Stimulated activated naive CD4-positive, alpha-beta T cell (primary cell): ENCODE results near the gene NACA.
"Not testable (repeated sequence)": the region's sequence is repeated elsewhere in the genome, so short reads cannot be mapped to it uniquely, and the experiment has no call there.

Experiments used
- DNase-seq, 6 experiments: peaks; one replicate each; lab custom pipeline; 2025; lab: John Stamatoyannopoulos, UW

Gene NACA

DNA sequence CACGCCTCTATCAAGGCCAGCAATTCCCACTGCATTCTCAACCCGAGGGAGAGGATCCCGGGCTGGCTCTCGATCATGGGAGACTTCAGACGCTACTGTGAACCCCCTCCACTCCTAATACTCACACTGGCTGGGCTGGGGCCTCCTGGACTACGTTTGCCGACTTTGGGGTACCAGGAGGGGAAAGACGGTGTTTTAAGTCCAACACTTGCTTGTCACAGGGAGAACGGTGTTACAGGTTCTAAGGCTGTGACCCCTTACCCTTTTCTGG is 463 bp downstream of the NACA start:
- peak in 1 of 6 experiments; percentile 52 for DNase-seq

DNA sequence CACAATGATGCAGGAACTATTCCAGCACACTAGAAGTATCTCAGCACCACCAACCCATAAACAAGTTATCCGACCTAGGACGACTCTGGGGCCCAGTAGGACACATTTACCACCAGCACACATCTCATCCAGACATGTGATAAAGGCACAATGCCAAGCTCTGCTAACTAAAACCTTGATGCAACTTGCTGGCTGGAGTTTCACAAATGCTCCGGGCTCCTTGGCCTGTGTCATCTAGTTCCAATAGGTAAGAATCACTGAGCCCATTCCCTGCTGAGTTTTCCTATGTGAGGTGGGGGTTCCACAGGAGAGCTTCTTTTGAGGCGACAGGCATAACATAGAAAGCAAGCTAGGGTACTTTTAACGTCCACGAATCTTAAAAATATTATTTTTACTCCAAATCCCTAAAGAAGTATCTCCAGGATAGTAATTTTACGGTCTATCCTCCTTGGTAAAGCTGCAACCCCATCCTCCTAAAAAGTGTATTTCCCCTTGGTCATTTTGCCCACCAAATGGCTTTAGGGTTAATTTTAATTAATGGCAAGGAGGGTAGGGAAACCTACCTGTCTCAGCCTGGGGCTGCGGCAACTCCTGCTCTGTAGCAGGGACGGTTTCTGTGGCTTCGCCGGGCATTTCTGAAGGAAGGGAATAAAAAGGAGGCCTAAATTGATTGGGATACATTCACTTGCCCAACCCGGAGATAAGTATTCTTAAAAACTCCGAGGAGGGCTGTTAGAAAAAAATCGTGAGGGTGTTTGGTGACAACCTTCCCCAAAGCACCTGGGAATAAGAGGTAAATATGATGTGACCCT is 1.0 kb downstream of the NACA start:
- DNase-seq = no peak

DNA sequence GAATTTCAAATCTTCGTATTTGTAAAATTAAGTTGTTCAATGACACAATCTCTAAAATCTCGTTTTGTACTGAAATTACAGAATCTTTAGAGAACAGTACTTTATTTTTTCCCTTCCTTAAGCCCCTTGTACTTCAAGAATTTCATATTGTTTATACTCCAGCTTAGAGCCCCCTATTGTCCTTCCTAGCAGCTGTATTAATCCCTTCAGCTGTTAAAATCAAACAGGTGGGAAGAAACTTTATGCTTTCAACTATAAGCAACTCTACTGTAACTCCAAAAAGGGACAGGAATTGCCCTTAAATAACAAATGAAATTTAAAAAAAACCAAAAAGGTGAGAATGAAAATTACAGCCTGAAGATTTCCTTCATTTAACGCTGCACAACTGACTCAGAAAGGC is 1.7 kb downstream of the NACA start:
- DNase-seq = no peak

DNA sequence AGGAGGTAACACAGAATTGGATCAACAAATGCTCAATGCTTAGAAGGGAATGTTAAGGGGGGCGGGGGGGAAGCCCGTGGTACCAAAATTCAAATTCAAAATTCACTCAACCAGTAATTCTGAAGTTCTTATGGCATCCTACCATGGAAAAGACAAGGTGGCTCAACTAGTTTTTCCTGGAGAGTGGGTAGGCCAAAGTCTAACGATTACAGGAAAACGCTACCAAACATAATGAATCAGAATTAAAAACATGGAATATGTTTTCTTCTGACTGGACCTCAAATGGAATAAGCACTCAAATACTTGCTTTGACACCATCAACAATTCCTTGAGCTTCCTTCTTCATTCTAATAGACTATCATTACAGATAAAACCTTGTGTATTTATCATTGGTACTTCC is 2.3 kb downstream of the NACA start:
- DNase-seq = no peak

DNA sequence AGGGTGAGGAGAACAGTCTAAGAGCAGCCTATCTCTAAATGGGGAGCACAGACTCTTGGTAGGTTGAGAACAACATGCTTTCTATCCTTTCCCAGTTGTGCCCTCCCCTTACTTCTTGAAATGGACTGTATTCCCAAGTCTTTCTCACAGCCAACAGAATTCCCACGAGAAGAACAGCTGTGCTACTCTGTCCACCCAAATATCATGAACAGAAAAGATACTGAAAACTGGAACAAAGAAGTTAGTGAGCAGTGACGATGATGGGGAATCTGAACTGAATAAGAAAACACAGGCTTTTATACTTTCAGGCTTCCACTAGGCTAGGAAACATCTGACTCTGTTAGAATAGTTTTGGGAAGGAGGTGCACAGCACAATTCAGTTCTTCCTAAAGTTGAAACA is 3.4 kb downstream of the NACA start:
- no peak for DNase-seq

DNA sequence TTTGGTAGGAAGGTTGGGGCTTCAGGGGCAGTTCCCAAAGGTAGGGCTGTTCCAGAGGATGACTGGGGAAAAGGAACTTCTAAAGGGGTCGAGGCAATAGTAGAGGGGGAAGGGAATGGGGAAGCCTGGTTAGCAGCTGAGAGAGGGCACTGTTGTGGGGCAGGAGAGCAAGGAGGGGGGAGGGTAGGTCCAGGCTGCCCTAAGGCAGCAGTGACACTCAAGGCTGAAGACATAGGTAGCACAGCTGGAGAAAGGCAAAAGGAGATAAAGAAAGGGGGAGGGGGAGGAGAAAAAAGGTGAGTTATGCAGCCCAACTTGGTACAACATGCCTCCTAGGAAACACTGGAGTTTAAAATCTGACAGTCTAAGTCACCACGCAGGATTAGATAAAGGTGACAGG is 3.9 kb downstream of the NACA start:
- DNase-seq = no peak

DNA sequence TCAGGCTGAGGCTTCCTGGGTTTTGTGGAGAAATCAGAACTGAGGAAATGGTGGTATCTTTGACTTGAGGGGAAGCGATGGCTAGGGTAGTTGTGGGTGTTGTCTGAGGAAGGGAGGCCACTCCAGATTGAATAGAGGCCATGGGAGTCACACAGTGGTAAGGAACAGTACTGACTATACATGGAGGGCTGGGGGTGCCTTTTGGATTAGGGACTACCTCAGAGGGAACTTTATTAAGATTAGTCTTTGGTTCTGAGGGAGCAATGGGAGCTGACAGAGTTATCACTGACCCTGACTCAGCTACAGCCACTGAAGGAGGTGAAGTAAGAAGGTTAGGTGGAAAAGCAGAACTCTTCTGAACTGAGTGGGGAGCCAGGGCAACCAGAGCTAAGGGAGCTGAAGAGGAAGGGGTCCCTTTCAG is 4.4 kb downstream of the NACA start:
- DNase-seq = no peak

DNA sequence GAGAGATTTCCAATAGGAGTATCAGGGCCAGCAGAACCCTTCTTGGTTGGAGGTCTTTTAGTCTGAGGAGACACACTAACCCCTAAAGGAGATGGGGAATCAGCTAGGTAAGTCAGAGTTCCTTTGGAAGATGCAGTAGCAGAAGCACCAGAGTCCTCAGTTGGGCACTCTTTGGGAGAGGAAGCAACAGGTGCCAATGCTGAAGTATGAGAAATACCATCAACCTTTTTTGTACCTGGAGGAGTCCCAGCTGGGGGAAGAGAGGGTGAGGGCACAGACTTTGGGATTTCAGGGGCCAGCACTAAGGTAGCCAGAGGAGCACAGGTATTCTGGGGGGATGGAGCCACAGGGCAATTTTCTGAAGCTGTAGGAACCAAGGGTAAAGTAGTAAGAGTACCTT is 6.0 kb downstream of the NACA start:
- no peak for DNase-seq

DNA sequence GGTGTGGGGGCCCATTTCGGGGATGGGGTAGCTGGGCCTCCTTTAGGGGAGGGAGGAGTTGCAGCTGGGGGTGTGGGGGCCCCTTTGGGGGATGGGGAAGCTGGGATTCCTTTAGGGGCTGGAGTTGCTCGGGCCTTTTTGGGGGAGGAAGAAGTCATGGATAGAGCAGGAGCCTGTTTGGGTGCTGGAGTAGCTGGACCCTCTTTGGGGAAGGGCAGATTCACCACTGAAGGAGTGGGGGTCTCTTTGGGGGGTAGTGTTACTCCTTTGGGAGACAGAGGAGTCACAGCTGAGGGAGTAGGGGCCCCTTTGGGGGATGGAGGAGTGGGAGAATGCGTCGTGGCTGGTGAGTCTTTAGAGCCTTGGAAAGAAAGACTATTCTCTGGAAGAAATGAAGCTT is 6.5 kb downstream of the NACA start:
- no peak for DNase-seq

DNA sequence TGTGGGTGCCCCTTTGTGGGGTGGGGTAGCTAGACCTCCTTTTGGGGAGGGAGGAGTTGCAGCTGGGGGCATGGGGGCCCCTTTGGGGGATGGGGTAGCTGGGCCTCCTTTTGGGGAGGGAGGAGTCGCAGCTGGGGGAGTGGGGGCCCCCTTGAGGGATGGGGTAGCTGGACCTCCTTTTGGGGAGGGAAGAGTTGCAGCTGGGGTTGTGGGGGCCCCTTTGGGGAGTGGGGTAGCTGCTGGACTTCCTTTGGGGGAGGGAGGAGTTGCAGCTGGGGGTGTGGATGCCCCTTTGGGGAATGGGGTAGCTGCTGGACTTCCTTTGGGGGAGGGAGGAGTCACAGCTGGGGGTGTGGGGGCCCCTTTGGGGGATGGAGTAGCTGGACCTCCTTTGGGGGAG is 7.0 kb downstream of the NACA start:
- DNase-seq = no peak

DNA sequence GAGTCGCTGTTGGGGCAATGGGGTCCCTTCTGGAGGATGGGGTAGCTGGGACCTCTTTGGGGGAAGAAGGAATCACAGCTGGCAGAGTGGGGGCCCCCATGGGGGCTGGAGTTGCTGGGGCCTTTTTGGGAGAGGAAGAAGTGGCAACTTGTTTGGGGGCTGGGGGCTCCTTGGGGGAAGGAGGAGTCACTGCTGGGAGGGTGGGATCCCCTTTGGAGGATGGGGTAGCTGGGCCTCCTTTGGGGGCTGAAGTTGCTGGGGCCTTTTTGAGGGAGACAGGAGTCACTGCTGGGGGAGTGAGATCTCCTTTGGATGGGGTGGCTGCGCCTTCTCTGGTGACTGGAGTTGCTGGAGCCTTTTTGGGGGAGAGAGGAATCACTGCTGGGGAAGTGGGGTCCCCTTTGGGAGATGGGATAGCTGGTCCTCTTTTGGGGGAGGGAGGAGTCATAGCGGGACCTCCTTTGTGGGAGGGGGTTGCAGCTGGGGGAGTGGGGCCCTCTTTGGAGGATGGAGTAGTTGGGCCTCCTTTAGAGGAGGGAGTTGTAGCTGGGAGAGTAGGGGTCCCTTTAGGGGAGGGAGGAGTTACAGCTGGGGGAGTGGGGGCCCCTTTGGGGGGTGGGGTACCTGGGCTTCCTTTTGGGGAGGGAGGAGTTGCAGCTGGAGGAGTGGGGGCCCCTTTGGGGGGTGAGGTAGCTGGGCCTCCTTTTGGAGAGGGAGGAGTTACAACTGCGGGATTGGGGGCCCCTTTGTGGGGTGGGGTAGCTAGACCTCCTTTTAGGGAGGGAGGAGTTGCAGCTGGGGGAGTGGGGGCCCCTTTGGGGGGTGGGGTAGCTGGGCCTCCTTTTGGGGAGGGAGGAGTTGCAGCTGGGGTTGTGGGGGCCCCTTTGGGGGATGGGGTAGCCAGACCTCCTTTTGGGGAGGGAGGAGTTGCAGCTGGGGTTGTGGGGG is 7.9 kb downstream of the NACA start:
- no peak for DNase-seq

DNA sequence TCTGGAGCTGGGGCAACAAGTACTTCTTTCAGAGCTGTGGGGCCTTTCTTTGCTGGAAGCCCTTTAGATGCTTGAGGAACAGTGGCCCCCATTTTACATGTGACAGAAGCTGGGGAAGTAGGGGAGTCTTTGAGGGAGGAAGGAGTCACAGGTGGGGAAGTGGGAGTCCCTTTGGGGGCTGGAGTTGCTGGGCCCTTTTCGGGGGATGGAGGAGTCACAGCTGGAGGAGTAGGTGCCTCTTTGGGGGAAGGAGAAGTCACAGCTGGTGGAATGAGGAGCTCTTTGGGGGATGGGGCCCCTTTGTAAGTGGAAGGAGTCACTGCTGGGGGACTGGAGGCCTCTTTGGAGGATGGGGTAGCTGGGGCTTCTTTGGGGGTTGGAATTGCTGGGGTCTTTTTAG is 8.6 kb downstream of the NACA start:
- no peak for DNase-seq

DNA sequence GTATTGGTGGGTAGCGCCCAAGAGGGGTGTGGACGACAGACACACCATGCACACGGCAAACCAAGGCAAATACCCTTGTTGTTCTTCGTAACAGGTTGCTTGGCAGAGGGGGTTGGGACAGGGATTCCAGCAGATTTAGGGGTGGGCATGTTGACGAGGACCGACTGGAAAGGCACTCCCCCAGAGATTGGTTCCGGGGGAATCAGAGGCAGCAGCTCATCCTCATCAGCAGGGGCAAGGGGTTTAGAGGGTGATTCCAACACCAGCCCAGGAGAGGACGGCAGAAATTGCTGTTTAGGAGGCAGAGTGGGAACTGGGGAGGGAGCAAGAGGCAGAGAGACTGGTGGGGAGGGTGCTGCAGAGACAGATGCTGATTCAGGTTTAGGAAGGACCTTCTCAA is 9.3 kb downstream of the NACA start:
- no peak for DNase-seq

DNA sequence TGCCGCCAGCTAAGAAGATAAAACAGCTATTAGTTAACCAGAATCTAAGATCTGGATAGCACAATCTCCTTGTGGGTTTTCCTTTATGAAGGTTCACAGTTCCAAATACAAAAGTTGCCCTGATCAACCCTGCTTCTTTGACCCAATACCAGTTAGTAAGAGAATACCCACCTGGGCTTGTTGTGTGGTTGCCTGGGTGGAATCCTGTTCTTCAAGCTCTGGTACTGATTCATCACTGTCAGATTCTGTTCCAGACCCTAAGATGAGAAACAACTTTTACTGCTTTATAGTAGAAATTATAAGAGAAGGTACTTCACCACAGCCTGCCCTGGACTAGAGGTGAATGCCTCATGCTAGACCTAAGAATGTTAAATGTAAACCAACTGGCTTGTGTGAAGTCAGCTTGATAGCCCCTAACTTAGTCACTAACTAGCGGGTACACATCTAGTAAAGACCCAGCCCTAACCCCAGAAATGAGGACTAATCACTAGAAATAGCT is 10.6 kb downstream of the NACA start:
- no peak for DNase-seq

DNA sequence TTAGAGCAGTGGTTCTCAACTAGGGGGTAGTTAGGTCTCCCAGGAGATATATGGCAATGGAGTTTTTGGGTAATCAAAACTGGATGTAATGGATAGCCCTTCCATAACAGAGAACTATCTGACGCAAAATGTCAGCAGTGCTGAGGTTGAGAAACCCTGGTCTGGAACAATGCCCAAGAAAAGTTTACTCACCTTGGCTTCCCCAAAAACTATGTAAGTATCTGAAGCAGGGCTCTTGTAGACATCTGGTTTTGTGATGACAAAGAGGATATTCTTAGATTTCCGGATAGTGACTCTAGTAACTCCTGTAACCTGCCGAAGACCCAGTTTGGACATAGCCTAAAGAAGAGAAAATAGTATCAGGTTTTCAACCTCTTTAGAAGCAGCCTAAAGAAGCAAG is 11.8 kb downstream of the NACA start:
- DNase-seq = no peak

DNA sequence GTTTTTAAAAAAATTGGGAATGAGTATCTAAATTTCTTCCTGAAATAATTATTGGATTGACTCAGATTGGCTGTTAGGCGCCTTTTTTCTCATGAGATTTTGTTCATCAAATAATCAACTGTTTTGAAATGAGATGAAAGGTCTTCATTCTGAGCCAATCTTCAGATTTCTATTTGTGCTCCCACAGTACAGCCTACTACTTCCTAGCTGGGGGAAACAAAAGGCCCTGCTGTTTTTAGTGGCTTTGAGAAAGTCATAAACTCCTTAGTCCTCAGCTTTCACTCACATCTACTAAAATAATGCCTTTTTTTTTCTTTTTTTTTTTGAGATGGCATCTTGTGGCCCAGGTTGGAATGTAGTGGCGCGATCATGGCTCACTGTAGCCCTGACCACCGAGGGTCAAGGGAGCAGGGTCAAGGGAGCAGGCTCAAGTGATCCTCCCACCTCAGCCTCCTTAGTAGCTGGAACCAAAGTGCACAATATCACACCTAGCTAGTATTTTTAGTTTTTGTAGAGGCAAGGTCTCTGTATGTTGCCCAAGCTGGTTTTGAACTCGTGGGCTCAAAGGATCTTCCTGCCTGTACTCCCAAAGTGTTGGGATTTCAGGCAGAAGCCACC is 15.2 kb downstream of the NACA start:
- DNase-seq = no peak

DNA sequence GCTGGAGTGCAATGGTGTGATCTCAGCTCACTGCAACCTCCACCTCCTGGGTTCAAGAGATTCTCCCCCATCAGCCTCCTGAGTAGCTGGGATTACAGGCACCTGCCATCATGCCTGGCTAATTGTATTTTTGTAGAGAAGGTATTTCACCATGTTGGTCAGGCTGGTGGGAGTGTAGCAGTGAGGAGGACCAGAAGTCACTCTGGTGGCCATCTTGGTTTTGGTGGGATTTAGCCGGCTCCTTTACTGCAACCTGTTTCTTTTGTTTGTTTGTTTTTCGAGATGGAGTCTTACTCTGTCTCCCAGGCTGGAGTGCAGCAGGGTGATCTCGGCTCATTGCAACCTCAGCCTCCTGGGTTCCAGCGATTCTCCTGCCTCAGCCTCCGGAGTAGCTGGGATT is 20.6 kb downstream of the NACA start:
- DNase-seq = not testable (repeated sequence)

DNA sequence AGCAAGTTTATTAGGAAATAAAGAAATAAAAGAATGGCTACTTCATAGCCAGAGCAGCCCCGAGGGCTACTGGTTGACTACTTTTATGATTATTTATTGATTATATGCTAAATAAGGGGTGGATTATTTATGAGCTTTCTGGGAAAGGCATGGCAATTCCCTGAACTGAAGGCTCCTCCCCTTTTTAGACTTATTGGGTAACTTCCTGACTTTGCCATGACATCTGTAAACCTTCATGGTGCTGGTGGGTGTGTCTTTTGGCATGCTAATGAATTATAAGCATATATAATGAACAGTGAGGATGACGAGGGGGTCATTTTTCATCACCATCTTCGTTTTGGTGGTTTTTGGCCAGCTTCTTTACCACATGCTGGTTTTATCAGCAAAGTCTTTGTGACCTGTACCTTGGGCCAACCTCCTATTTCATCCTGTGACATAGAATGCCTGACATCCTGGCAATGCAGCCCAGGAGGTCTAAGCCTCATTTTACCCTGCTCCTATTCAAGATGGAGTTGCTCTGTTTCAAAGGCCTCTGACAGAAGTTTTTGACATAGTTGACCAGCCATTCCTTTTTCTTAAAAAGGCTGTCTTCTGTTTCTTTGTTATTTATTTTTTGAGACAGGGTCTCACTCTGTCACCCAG is 26.0 kb downstream of the NACA start:
- no peak for DNase-seq

DNA sequence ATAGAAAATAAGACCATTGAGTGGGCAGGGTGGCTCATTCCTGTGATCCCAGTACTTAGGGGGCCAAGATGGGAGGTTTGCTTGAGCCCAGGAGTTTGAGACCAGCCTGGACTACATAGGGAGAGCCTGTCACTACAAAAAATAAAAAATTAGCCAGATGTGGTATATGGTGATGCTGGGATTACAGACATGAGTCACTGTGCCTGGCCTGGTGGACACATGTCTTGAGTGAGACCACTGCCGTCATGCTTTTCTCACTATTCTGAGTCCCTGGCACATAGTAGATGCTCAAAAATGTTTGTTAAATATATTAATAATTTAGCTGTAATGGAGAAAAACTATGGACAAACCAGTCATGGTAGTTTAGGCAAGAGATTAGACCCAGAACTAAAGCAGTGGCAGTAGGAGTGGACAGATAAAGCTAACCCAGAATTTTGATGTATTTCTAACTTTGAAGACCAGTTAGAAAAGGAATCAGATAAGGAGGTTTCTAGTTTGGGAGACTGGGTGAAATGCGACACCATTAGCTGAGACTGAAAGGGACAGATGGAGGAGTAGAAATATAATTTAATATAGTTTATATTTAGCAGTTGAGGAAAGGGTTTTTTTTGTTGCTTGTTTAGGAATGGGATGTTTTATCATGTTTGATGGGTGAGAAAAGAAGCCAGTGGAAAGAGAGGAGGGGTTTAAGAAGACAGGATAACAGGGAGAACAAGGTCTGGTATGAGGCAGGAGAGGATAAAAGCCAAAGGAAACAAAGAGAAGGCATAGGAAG is 29.6 kb downstream of the NACA start:
- DNase-seq = no peak

DNA sequence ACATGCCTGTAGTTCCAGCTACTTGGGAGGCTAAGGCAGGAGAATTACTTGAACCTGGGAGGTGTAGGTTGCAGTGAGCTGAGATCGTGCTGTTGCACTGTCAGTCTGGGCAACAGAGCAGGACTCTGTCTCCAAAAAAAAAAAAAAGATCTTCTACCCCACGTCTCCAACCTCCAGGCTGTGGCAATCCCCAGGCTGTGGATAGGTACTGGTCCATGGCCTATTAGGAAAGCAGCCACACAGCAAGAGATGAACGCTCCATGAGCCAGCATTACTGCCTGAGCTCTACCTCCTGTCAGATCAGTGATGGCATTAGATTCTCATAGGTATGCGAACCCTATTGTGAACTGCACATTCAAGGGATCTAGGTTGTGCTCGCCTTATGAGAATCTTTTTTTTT is 30.9 kb downstream of the NACA start:
- no peak for DNase-seq

DNA sequence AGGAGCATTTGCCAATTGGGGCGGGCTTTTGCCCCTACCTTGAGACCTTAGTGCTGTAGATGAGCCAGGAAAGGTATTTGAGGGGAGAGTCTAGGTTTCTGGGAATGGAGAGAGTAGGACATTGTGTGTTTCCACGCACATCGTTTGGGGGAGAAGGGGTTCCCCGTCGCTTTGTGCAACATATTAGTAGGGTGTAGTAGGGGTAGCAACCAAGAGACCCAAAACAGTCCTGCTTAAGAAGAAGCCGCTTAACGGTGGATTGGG is 36.3 kb downstream of the NACA start:
- peak in 1 of 6 experiments; percentile 67 for DNase-seq
